Activated CD4-positive, alpha-beta T cell treated with anti-CD3 and anti-CD28 coated beads, Interleukin-2, amount 50 U/mL, for 16 hours (primary cell): ENCODE measurements around the gene PFDN2.
"Not testable (repeated sequence)": the region's sequence is repeated elsewhere in the genome, so short reads cannot be mapped to it uniquely, and the experiment has no call there.

Source experiments
- DNase-seq: peaks from one replicate; pipeline ENCODE4 v3.0.0-alpha.2; 2020

Gene PFDN2

GRCh38 chr1:161079436-161080110 is 38.3 kb downstream of the PFDN2 start:
- peak; percentile 12 for DNase-seq

GRCh38 chr1:161077426-161077825 is 40.4 kb downstream of the PFDN2 start:
- no peak for DNase-seq

GRCh38 chr1:161076410-161076809 is 41.4 kb downstream of the PFDN2 start:
- DNase-seq, result no peak

- no peak for DNase-seq
Measured at GRCh38 chr1:161074676-161075368, 43.0 kb downstream of the PFDN2 start.

- DNase-seq, result no peak
Measured at GRCh38 chr1:161073474-161074121, 44.2 kb downstream of the PFDN2 start.

GRCh38 chr1:161072751-161073449 is 44.9 kb downstream of the PFDN2 start:
- DNase-seq, result no peak

- DNase-seq, result peak; percentile 45
Measured at GRCh38 chr1:161071886-161072371, 45.9 kb downstream of the PFDN2 start.

- DNase-seq, result no peak
Measured at GRCh38 chr1:161070761-161071160, 47.1 kb downstream of the PFDN2 start.

- peak; percentile 97 for DNase-seq
Measured at GRCh38 chr1:161069731-161070270, 48.0 kb downstream of the PFDN2 start, which contains the start of gene ARHGAP30. ARHGAP30 (minus strand) TSS chr1:161069891; CDS start chr1:161069624, 267 bp downstream.

- peak; percentile 24 for DNase-seq
Measured at GRCh38 chr1:161069241-161069640, 48.6 kb downstream of the PFDN2 start.

- peak; percentile 90 for DNase-seq
Measured at GRCh38 chr1:161068306-161069234, 49.3 kb downstream of the PFDN2 start.

- DNase-seq, result peak; percentile 49
Measured at GRCh38 chr1:161066694-161067093, 51.1 kb downstream of the PFDN2 start.

- DNase-seq, result not testable (repeated sequence)
Measured at GRCh38 chr1:161065681-161066080, 52.2 kb downstream of the PFDN2 start.

- DNase-seq, result not testable (repeated sequence)
Measured at GRCh38 chr1:161063936-161064335, 53.9 kb downstream of the PFDN2 start.

GRCh38 chr1:161061419-161061818 is 56.4 kb downstream of the PFDN2 start:
- no peak for DNase-seq

- no peak for DNase-seq
Measured at GRCh38 chr1:161059293-161059692, 58.5 kb downstream of the PFDN2 start.

GRCh38 chr1:161054805-161055204 is 63.0 kb downstream of the PFDN2 start:
- no peak for DNase-seq

- DNase-seq, result no peak
Measured at GRCh38 chr1:161054232-161054631, 63.6 kb downstream of the PFDN2 start.

GRCh38 chr1:161052899-161053298 is 64.9 kb downstream of the PFDN2 start:
- DNase-seq, result no peak

GRCh38 chr1:161051219-161051618 is 66.6 kb downstream of the PFDN2 start:
- DNase-seq, result no peak
